Heart right ventricle (tissue), 16 donors: ENCODE measurements around the gene HEATR1. TPM values are rescaled to one million over a fixed set of nuclear protein-coding genes. Genes with fewer than 3 reads are reported as not detected.

Source experiments
- ATAC-seq, 8 donors: fragments of 200-7000 bp; cut with Tn5 transposase; one replicate each; pipeline ENCODE4 v1.9.1; 2020; ENCODE audit warnings: mild to moderate bottlenecking in 8 of 8, moderate library complexity in 8 of 8, moderate number of reproducible peaks in 1 of 8
- DNase-seq, 2 donors: peaks; one replicate each; pipeline ENCODE4 v3.0.0-alpha.2; 2020
- H3K27ac ChIP-seq, 10 donors: fragments of 200-600 bp; sonication (generic) in 2 of 10; one replicate each; pipeline versions ENCODE4 v1.5.0 to v1.8.0; 2020 to 2022; ENCODE audit warnings: mild to moderate bottlenecking in 3 of 10
- H3K27me3 ChIP-seq, 7 donors: fragments of 200-600 bp; one replicate each; pipeline ENCODE4 v1.8.0; 2021 to 2022; ENCODE audit warnings: mild to moderate bottlenecking in 2 of 7
- H3K36me3 ChIP-seq, 9 donors: fragments of 200-600 bp; sonication (generic) in 1 of 9; one replicate each; pipeline versions ENCODE4 v1.5.0 to v1.8.0; 2020 to 2022; ENCODE audit warnings: mild to moderate bottlenecking in 2 of 9
- H3K4me1 ChIP-seq, 9 donors: fragments of 200-600 bp; sonication (generic) in 1 of 9; one replicate each; pipeline versions ENCODE4 v1.5.0 to v1.8.0; 2020 to 2022; ENCODE audit warnings: mild to moderate bottlenecking in 4 of 9
- H3K4me3 ChIP-seq, 10 donors: fragments of 200-600 bp; sonication (generic) in 2 of 10; one replicate each; pipeline versions ENCODE4 v1.5.0 to v1.8.0; 2020 to 2022; ENCODE audit warnings: mild to moderate bottlenecking in 7 of 10, moderate library complexity in 2 of 10
- H3K9me3 ChIP-seq, 11 donors: fragments of 200-600 bp in 10 of 11; sonication (generic) in 2 of 11; one replicate each; pipeline versions ENCODE4 v1.5.0 to v1.8.0; 2013 to 2022; ENCODE audit warnings: mild to moderate bottlenecking in 2 of 11, control low read depth in 1 of 11, moderate library complexity in 1 of 11
- WGBS, 2 donors: extraction: QIAGEN DNeasy Blood & Tissue Kit; methylation state at CpG; one replicate each; pipeline ENCODE4 v1.1.7; 2013; ENCODE audit warnings: inconsistent platforms in 1 of 2; 5-methylcytosine and 5-hydroxymethylcytosine counted together
- intact Hi-C, 10 donors: fragments of 100-400 bp; cut with DNase I; formaldehyde crosslinking; loops; one replicate each; pipeline versions ENCODE4 v1.11.1 to v1.14.2; 2022
- polyA plus RNA-seq, 2 donors: library from polyadenylated mRNA; stranded (reverse); fragments of 200-250 nt; gene quantifications; one replicate each; pipeline ENCODE4 v1.2.3, GENCODE V29; 2013
- total RNA-seq, 10 donors: library from RNA; stranded (reverse); fragmentation: NEBNext Ultra II Directional in 3 of 10; extraction: Animal tissue kit (Norgen Biotek cat#: 25700) in 3 of 10; gene quantifications; one replicate each; pipeline versions ENCODE4 v1.2.1 to v1.2.4, GENCODE V29; 2021 to 2023
- TF ChIP-seq, protein P1 (sequence below), 9 donors: fragments of 200-600 bp; sonication (generic) in 2 of 9; IDR thresholded peaks; one replicate each; pipeline versions ENCODE4 v1.5.0 to v1.8.0; 2021 to 2022; ENCODE audit warnings: antibody characterized with exemption in 9 of 9, mild to moderate bottlenecking in 5 of 9, moderate library complexity in 1 of 9
- donor health status: Arrhythmogenic right ventricular cardiomyopathy.
- donor health status: ischemic (EF 13 %, LVEDD 7.1; RV severe dilation, severe dysfunction).
- donor health status: healthy with polysubstance abuse.
- donor health status: DM: no; HTN: yes; CAD: no.
- donor health status: DM: no; HTN: no; CAD: no.
- donor health status: ischemic (EF 25% LVEDD 6.9; RV normal size, moderate dysfunction).
- donor health status: ischemic (EF 25% LVEDD 5.7; RV mildly dilated, moderate dysfunction).
- donor health status: healthy.
- donor health status: DM: yes; HTN: yes; CAD: no.
- donor health status: Ischemic cardiomyopathy.
- donor health status: ischemic (EF 35%, LVEDD 5.7; RV mildly dilated, moderate dysfunction).
- donor health status: nonischemic (EF 11% LVEDD 7.7; RV severe dilation, severe dysfunction).
- donor health status: DM: yes; HTN: yes; CAD: no.
- donor health status: PGD.
- donor health status: ischemic (EF 29% LVEDD 5.4; RV normal size, mild dysfunction).
- donor health status: nonischemic (EF 23%, LVEDD 6.1; RV moderate dilation, normal function).

The HEATR1 gene
- total and polyA plus RNA-seq, 12 donors, result 2.2 to 15.5 (median 10.5) TPM

DNA sequence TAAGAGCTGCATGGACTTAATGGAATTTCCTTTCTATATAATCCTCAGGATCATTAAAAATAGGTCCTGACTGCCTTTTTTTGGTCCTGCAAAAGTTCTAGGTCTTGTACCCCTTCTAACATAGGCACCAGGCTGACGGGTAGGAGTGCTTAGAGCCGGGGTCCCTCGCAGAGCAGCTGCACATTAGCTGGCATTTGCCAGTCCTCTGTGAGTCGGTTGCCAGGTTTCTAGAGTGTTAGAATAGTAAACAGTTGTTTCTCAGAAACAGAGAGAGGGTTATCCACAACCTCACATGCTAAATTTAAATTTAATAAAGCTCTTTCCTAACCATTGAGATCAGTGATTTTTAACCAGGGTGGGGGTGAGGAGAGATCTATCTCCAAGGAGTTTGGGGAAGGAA lies 35.4 kb upstream of the HEATR1 start:
- ATAC-seq, result peak; percentile 34 to 91 (median 75)
- H3K9me3 ChIP-seq, result no peaks in the 10 kb centered on the region
- no peaks in the 10 kb centered on the region for H3K36me3 ChIP-seq
- DNase-seq, result peak; percentile 13 to 19
- 33 to 44% methylated on average over 4 of the region's 4 CpGs for WGBS, 2 donors
- H3K4me3 ChIP-seq, result peak overlapping the region in 7 of 10 donors; percentile 7 to 44 (median 37)
- peak overlapping the region in 8 of 10 donors; percentile 51 to 76 (median 62) for H3K27ac ChIP-seq
- TF ChIP-seq, protein P1, sequence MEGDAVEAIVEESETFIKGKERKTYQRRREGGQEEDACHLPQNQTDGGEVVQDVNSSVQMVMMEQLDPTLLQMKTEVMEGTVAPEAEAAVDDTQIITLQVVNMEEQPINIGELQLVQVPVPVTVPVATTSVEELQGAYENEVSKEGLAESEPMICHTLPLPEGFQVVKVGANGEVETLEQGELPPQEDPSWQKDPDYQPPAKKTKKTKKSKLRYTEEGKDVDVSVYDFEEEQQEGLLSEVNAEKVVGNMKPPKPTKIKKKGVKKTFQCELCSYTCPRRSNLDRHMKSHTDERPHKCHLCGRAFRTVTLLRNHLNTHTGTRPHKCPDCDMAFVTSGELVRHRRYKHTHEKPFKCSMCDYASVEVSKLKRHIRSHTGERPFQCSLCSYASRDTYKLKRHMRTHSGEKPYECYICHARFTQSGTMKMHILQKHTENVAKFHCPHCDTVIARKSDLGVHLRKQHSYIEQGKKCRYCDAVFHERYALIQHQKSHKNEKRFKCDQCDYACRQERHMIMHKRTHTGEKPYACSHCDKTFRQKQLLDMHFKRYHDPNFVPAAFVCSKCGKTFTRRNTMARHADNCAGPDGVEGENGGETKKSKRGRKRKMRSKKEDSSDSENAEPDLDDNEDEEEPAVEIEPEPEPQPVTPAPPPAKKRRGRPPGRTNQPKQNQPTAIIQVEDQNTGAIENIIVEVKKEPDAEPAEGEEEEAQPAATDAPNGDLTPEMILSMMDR (IDR thresholded peaks at IDR 0.05), result no peak
- H3K4me1 ChIP-seq, result peaks cover 0 to 4% (median 0%) of the 10 kb centered on the region in 9 donors
- no peaks in the 10 kb centered on the region for H3K27me3 ChIP-seq
- intact Hi-C loops, result no loop called here

- intact Hi-C loops, result no loop called here
- Histone ChIP-seq H3K27me3 (no peaks in the 10 kb centered on the region), H3K27ac (peak overlapping the region in 8 of 10 donors; percentile 51 to 76 (median 62)), H3K4me3 (peak overlapping the region in 8 of 10 donors; percentile 2 to 44 (median 36)), H3K36me3 (no peaks in the 10 kb centered on the region), H3K4me1 (peaks cover 0 to 4% (median 0%) of the 10 kb centered on the region in 9 donors), H3K9me3 (no peaks in the 10 kb centered on the region)
- DNase-seq (peak in 1 of 2 donors; percentile 24), ATAC-seq (peak; percentile 29 to 91 (median 80))
- WGBS, 2 donors, result 39 to 52% methylated on average over 13 of the region's 13 CpGs
- TF ChIP-seq, protein P1 (IDR thresholded peaks at IDR 0.05), result no peak
Measured at GRCh38 chr1:236638945-236639344, 34.6 kb upstream of the HEATR1 start.

DNA sequence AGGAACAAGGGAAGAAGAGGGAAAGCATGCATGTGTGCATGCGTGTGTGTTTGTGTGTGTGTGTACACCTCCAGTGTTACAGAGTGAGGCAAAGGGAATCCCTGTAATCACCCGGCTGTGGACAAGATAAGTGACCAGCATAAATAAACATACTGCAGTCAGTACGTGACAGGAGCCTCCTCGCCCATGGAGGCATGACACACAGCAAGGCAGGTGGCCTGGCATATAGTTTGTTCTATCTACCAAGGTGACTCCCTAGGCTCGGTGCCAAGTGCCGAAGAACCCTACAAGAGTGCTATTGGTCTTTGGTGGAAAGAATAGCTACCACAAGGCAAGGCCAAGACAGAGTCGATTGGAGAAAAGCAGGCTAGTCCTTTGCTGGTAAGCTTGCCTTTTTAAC lies 31.7 kb upstream of the HEATR1 start:
- peaks cover 0 to 4% (median 0%) of the 10 kb centered on the region in 9 donors for H3K4me1 ChIP-seq
- DNase-seq (peak in 1 of 2 donors; percentile 15), ATAC-seq (no peak)
- H3K9me3 ChIP-seq, result no peaks in the 10 kb centered on the region
- no peak overlapping the region for H3K4me3 ChIP-seq
- H3K27me3 ChIP-seq, result no peaks in the 10 kb centered on the region
- TF ChIP-seq, protein P1 (IDR thresholded peaks at IDR 0.05), result no peak
- H3K36me3 ChIP-seq, result no peaks in the 10 kb centered on the region
- H3K27ac ChIP-seq, result no peak overlapping the region
- intact Hi-C loops, result no loop called here
- 61 to 68% methylated on average over 7 of the region's 7 CpGs for WGBS, 2 donors

- H3K27ac ChIP-seq, result no peak overlapping the region
- no peaks in the 10 kb centered on the region for H3K4me1 ChIP-seq
- H3K4me3 ChIP-seq, result no peak overlapping the region
- H3K9me3 ChIP-seq, result peaks cover 0 to 7% (median under 1%) of the 10 kb centered on the region in 11 donors
- no peaks in the 10 kb centered on the region for H3K36me3 ChIP-seq
- DNase-seq, result no peak
- TF ChIP-seq, protein P1 (IDR thresholded peaks at IDR 0.05), result no peak
- WGBS, 2 donors, result 59 to 63% methylated on average over 2 of the region's 2 CpGs
- ATAC-seq, result no peak
- H3K27me3 ChIP-seq, result peaks cover 0 to 8% (median 0%) of the 10 kb centered on the region in 7 donors
- intact Hi-C loops, result no loop called here
Measured at GRCh38 chr1:236627727-236628408, 23.6 kb upstream of the HEATR1 start.
